ENCODE results near the gene RPS6KA6.

DNA sequence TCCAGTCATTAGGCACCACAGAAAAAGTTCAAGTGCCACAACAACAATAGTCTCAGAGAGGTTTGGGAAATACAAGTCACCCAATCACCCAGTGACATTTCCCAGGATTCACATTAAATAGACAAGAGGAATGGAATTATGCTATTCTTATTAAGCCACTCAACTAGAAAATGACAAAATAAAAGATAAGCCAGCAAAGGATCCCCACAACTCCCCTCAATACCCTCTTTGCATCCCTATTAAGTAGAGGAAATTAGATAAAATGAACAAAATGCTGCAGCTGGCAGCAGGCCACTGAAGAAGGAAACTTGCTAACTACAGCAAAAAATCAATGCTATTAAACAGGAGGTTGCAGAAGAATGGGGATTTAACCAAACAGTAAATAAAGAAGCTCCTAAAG lies 35.3 kb upstream of the RPS6KA6 start:
- TF ChIP-seq, protein P1, sequence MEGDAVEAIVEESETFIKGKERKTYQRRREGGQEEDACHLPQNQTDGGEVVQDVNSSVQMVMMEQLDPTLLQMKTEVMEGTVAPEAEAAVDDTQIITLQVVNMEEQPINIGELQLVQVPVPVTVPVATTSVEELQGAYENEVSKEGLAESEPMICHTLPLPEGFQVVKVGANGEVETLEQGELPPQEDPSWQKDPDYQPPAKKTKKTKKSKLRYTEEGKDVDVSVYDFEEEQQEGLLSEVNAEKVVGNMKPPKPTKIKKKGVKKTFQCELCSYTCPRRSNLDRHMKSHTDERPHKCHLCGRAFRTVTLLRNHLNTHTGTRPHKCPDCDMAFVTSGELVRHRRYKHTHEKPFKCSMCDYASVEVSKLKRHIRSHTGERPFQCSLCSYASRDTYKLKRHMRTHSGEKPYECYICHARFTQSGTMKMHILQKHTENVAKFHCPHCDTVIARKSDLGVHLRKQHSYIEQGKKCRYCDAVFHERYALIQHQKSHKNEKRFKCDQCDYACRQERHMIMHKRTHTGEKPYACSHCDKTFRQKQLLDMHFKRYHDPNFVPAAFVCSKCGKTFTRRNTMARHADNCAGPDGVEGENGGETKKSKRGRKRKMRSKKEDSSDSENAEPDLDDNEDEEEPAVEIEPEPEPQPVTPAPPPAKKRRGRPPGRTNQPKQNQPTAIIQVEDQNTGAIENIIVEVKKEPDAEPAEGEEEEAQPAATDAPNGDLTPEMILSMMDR (conservative IDR thresholded peaks at IDR 0.05; ENCODE audit: low read depth in 2 of 2), result no peak
- TF ChIP-seq STAT1 (IDR thresholded peaks at IDR 0.05; ENCODE audit: unreplicated experiment) (no peak), EZH2 (IDR thresholded peaks at IDR 0.05; ENCODE audit: low read depth, unreplicated experiment) (no peak), POLR2AphosphoS5 (IDR thresholded peaks at IDR 0.05; ENCODE audit: low read depth) (no peak), CREB1 (CRISPR knock-in tag; IDR thresholded peaks at IDR 0.05; ENCODE audit: low read depth) (no peak)
